GM12891 (cell line): ENCODE results near the gene CNN3.

Experiments used
- PAX5 ChIP-seq: IDR thresholded peaks from 2 replicates; pipeline ENCODE4 v1.6.1; 2011; ENCODE audit warnings: low read length, moderate library complexity, mild to moderate bottlenecking; ENCODE audit not compliant: insufficient read depth, severe bottlenecking
- POLR2A ChIP-seq: IDR thresholded peaks from 2 replicates; pipeline ENCODE4 v1.6.1; 2011; ENCODE audit warnings: low read depth, low read length, control low read depth
- POLR2AphosphoS5 ChIP-seq: IDR thresholded peaks from 2 replicates; pipeline ENCODE4 v1.6.1; 2011; ENCODE audit warnings: low read depth, low read length, control low read depth
- SPI1 ChIP-seq: IDR thresholded peaks from 2 replicates; pipeline ENCODE4 v1.6.1; 2011; ENCODE audit warnings: low read depth, low read length, control low read depth
- TAF1 ChIP-seq: IDR thresholded peaks from 2 replicates; pipeline ENCODE4 v1.6.1; 2011; ENCODE audit warnings: low read depth, low read length, control low read depth

GRCh38 chr1:94919241-94920030, 7.5 kb downstream of the CNN3 start:
- no peak for TF ChIP-seq POLR2A
- TF ChIP-seq POLR2AphosphoS5, result no peak
- no peak for TF ChIP-seq TAF1
- TF ChIP-seq SPI1, result no peak
- TF ChIP-seq PAX5, result no peak
